Measurements from ENCODE around the gene MED12L.

The MED12L gene

GRCh38 chr3:151087648-151088047 lies 2.2 kb downstream of the MED12L start:
- DNase-seq (ENCODE audit: low read depth): no peak
- TF ChIP-seq CTCF (IDR thresholded peaks at IDR 0.05; ENCODE audit: control insufficient read depth, extremely low read depth, insufficient read depth): no peak
- H3K4me3 ChIP-seq (ENCODE audit: low read depth, low read length): no peak overlapping the region

GRCh38 chr3:151091685-151092345 lies 6.4 kb downstream of the MED12L start:
- H3K4me3 ChIP-seq (ENCODE audit: low read depth, low read length): no peak overlapping the region
- DNase-seq (ENCODE audit: low read depth): no peak
- no peak for TF ChIP-seq CTCF (IDR thresholded peaks at IDR 0.05; ENCODE audit: control insufficient read depth, extremely low read depth, insufficient read depth)

GRCh38 chr3:151093148-151093547 lies 7.7 kb downstream of the MED12L start:
- no peak overlapping the region for H3K4me3 ChIP-seq (ENCODE audit: low read depth, low read length)
- no peak for TF ChIP-seq CTCF (IDR thresholded peaks at IDR 0.05; ENCODE audit: control insufficient read depth, extremely low read depth, insufficient read depth)
- no peak for DNase-seq (ENCODE audit: low read depth)

GRCh38 chr3:151093905-151094304 lies 8.4 kb downstream of the MED12L start:
- H3K4me3 ChIP-seq (ENCODE audit: low read depth, low read length): no peak overlapping the region
- DNase-seq (ENCODE audit: low read depth): no peak

GRCh38 chr3:151096716-151097115 lies 11.3 kb downstream of the MED12L start:
- no peak for DNase-seq (ENCODE audit: low read depth)
- H3K4me3 ChIP-seq (ENCODE audit: low read depth, low read length): no peak overlapping the region
- TF ChIP-seq CTCF (IDR thresholded peaks at IDR 0.05; ENCODE audit: control insufficient read depth, extremely low read depth, insufficient read depth): no peak

More at GRCh38 chr3:151093905-151094304, 8.4 kb downstream of the MED12L start:
- TF ChIP-seq CTCF (IDR thresholded peaks at IDR 0.05; ENCODE audit: control insufficient read depth, extremely low read depth, insufficient read depth): no peak

- no peak for TF ChIP-seq CTCF (IDR thresholded peaks at IDR 0.05; ENCODE audit: control insufficient read depth, extremely low read depth, insufficient read depth)
- no peak for DNase-seq (ENCODE audit: low read depth)
- no peak overlapping the region for H3K4me3 ChIP-seq (ENCODE audit: low read depth, low read length)
Observed at GRCh38 chr3:151100076-151100475, 14.6 kb downstream of the MED12L start.

All from LNCaP clone FGC (cell line).